Uterus (tissue), 2 donors: ENCODE measurements around the gene RBM47.

Source experiments
- CTCF ChIP-seq, 4 experiments: fragments of 200-600 bp in 2 of 4; fragments of 450-650 bp in 2 of 4; sonication (generic) in 2 of 4; IDR thresholded peaks; one replicate each; pipeline ENCODE4 v1.5.1; 2016 to 2019; ENCODE audit warnings: antibody characterized with exemption in 4 of 4, mild to moderate bottlenecking in 2 of 4, moderate library complexity in 1 of 4
- POLR2A ChIP-seq, 2 donors: fragments of 450-650 bp; IDR thresholded peaks; one replicate each; pipeline ENCODE4 v1.6.1; 2016; ENCODE audit warnings: antibody characterized with exemption in 2 of 2, mild to moderate bottlenecking in 1 of 2, moderate library complexity in 1 of 2

GRCh38 chr4:40506492-40506891 is 123.2 kb downstream of the RBM47 start:
- TF ChIP-seq CTCF (IDR thresholded peaks at IDR 0.05) = no peak
- no peak for TF ChIP-seq POLR2A (IDR thresholded peaks at IDR 0.05)
